HepG2 (cell line): ENCODE measurements around the gene SCYGR6. TPM values are rescaled to one million over a fixed set of nuclear protein-coding genes. Genes with fewer than 3 reads are reported as not detected.

ENCODE experiments used
- ARNTL ChIP-seq: sonication (generic); formaldehyde crosslinking; IDR thresholded peaks from 2 replicates; pipeline ENCODE4 v1.4.0; 2020; ENCODE audit warnings: mild to moderate bottlenecking, missing genetic modification reagents
- CHD4 ChIP-seq: fragments of 200-600 bp; sonication (generic); IDR thresholded peaks from 2 replicates; pipeline ENCODE4 v1.7.0; 2017; ENCODE audit warnings: mild to moderate bottlenecking, low read length, borderline replicate concordance
- EED ChIP-seq: sonication (generic); formaldehyde crosslinking; IDR thresholded peaks from 2 replicates; pipeline ENCODE4 v1.5.0; 2020; ENCODE audit warnings: mild to moderate bottlenecking, missing genetic modification reagents
- GFI1 ChIP-seq: sonication (generic); formaldehyde crosslinking; IDR thresholded peaks from 2 replicates; pipeline ENCODE4 v1.5.0; 2020; ENCODE audit warnings: missing genetic modification reagents, mild to moderate bottlenecking, borderline replicate concordance
- HOXA3 ChIP-seq: sonication (generic); formaldehyde crosslinking; IDR thresholded peaks from 2 replicates; pipeline ENCODE4 v1.5.0; 2020; ENCODE audit warnings: missing genetic modification reagents
- ISL2 ChIP-seq: sonication (generic); formaldehyde crosslinking; IDR thresholded peaks from 2 replicates; pipeline ENCODE4 v1.5.0; 2020; ENCODE audit warnings: missing genetic modification reagents
- KAT2B ChIP-seq: fragments of 150-350 bp; IDR thresholded peaks from 2 replicates; pipeline ENCODE4 v1.6.1; 2014; ENCODE audit warnings: low read depth, low read length, borderline replicate concordance
- LCORL ChIP-seq, 2 experiments: fragments of 450-650 bp in 1 of 2; sonication (generic) in 1 of 2; formaldehyde crosslinking in 1 of 2; IDR thresholded peaks; 2 replicates each; pipeline versions ENCODE4 v1.5.0 to v1.6.1; 2017 to 2020; ENCODE audit warnings: antibody characterized with exemption in 1 of 2, missing genetic modification reagents in 1 of 2
- MED1 ChIP-seq: sonication (generic); formaldehyde crosslinking; IDR thresholded peaks from 2 replicates; pipeline ENCODE4 v1.4.0; 2020; ENCODE audit warnings: missing genetic modification reagents
- NCOA1 ChIP-seq: sonication (generic); formaldehyde crosslinking; IDR thresholded peaks from 2 replicates; pipeline ENCODE4 v1.9.0; 2021; ENCODE audit warnings: missing genetic modification reagents
- RORA ChIP-seq: sonication (generic); formaldehyde crosslinking; IDR thresholded peaks from 2 replicates; pipeline ENCODE4 v1.5.0; 2020; ENCODE audit warnings: mild to moderate bottlenecking, missing genetic modification reagents, moderate library complexity
- SAP130 ChIP-seq: IDR thresholded peaks from 2 replicates; pipeline ENCODE4 v1.6.1; 2016; ENCODE audit warnings: low read depth
- ZNF556 ChIP-seq: sonication (generic); formaldehyde crosslinking; IDR thresholded peaks from 2 replicates; pipeline ENCODE4 v1.4.0; 2020; ENCODE audit warnings: mild to moderate bottlenecking, missing genetic modification reagents, borderline replicate concordance
- ZNF772 ChIP-seq: sonication (generic); formaldehyde crosslinking; IDR thresholded peaks from 2 replicates; pipeline ENCODE4 v1.5.0; 2020; ENCODE audit warnings: mild to moderate bottlenecking, missing genetic modification reagents
- polyA plus RNA-seq, 8 experiments: library from polyadenylated mRNA; depleted of rRNA in 3 of 8; stranded (reverse) in 7 of 8; unstranded in 1 of 8; fragments of >200 nt; fragmentation: Illumina TruSeq in 4 of 8; extraction: Trizol in 4 of 8; gene quantifications; 2 replicates each; pipeline versions ENCODE4 v1.2.1 to v1.2.3, GENCODE V29; 2011 to 2016; ENCODE audit warnings: low read depth in 4 of 8, missing spikeins in 1 of 8, mixed read lengths in 1 of 8; ENCODE audit not compliant: insufficient read depth in 1 of 8
- total RNA-seq, 5 experiments: library from RNA; depleted of rRNA; stranded (reverse); fragments of >200 nt; fragmentation: Illumina TruSeq; extraction: Trizol; gene quantifications; 2 replicates each; pipeline ENCODE4 v1.2.3, GENCODE V29; 2016; ENCODE audit warnings: low read depth in 1 of 5
- TF ChIP-seq, protein P1 (sequence below): sonication (generic); formaldehyde crosslinking; IDR thresholded peaks from 2 replicates; pipeline ENCODE4 v1.4.0; 2020; ENCODE audit warnings: missing genetic modification reagents; ENCODE audit errors: not compliant biosample characterization
- TF ChIP-seq, protein P2 (sequence below): sonication (generic); formaldehyde crosslinking; IDR thresholded peaks from 2 replicates; pipeline ENCODE4 v1.9.0; 2022; ENCODE audit warnings: low read depth, missing genetic modification reagents
- TF ChIP-seq, protein P3 (sequence below): sonication (generic); formaldehyde crosslinking; IDR thresholded peaks from 2 replicates; pipeline ENCODE4 v1.9.0; 2021; ENCODE audit warnings: missing genetic modification reagents, mild to moderate bottlenecking, borderline replicate concordance
- TF ChIP-seq, protein P4 (sequence below): sonication (generic); formaldehyde crosslinking; IDR thresholded peaks from 2 replicates; pipeline ENCODE4 v1.4.0; 2020; ENCODE audit warnings: mild to moderate bottlenecking, missing genetic modification reagents, borderline replicate concordance
- TF ChIP-seq, protein P5 (sequence below): sonication (generic); formaldehyde crosslinking; IDR thresholded peaks from 2 replicates; pipeline ENCODE4 v1.4.0; 2020; ENCODE audit warnings: low read depth, missing genetic modification reagents

The SCYGR6 gene
- total and polyA plus RNA-seq, 2 of the 13 experiments (the other 11 are each of a cell fraction or from before 2014, with no cell fraction given): not detected

DNA sequence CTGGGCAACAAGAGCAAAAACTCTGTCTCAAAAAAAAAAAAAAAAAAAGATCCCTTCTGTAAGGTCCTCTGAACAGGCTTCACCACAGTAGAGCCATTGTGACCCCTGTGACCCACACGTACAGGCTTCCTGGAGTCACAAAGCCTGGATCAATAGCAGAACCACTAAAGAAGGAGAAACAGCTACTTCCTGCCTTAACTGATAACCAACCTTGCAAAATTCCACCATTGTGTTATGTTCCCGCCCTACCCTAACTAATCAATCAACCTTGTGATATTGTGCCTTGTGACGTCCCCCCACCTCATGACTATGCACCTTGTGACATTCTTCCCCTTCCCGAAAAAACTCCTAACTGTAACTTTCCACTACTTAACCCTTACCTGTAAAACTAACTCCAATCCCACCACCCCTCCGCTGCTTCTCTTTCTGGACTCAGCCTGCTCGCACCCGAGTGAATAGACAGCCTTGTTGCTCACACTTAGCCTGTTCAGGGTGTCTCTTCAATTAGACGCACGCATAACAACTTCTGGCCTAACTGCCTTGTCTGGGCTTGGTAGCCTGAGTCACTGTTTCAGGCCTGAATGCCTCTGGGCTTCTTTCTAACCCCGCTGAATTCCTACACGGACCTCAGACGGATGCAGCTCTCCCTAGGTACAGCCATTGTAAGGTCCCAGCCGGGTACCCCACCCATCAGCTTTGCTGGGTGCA lies 35.0 kb upstream of the SCYGR6 start (continued):
- TF ChIP-seq, protein P1, sequence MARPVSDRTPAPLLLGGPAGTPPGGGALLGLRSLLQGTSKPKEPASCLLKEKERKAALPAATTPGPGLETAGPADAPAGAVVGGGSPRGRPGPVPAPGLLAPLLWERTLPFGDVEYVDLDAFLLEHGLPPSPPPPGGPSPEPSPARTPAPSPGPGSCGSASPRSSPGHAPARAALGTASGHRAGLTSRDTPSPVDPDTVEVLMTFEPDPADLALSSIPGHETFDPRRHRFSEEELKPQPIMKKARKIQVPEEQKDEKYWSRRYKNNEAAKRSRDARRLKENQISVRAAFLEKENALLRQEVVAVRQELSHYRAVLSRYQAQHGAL (CRISPR knock-in tag): no peak
- TF ChIP-seq LCORL (IDR thresholded peaks at IDR 0.05): no peak
- no peak for TF ChIP-seq LCORL (CRISPR knock-in tag; IDR thresholded peaks at IDR 0.05)
- TF ChIP-seq, protein P2, sequence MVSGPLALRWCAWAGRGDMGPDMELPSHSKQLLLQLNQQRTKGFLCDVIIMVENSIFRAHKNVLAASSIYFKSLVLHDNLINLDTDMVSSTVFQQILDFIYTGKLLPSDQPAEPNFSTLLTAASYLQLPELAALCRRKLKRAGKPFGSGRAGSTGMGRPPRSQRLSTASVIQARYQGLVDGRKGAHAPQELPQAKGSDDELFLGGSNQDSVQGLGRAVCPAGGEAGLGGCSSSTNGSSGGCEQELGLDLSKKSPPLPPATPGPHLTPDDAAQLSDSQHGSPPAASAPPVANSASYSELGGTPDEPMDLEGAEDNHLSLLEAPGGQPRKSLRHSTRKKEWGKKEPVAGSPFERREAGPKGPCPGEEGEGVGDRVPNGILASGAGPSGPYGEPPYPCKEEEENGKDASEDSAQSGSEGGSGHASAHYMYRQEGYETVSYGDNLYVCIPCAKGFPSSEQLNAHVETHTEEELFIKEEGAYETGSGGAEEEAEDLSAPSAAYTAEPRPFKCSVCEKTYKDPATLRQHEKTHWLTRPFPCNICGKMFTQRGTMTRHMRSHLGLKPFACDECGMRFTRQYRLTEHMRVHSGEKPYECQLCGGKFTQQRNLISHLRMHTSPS (CRISPR knock-in tag): no peak
- TF ChIP-seq MED1 (CRISPR knock-in tag): 0 out of 2 replicates have a peak, but pooled peaks have one; percentile 67
- peak; percentile 83 for TF ChIP-seq HOXA3 (CRISPR knock-in tag)
- TF ChIP-seq SAP130 (CRISPR knock-in tag): 0 out of 2 replicates have a peak, but pooled peaks have one; percentile 16
- TF ChIP-seq, protein P3, sequence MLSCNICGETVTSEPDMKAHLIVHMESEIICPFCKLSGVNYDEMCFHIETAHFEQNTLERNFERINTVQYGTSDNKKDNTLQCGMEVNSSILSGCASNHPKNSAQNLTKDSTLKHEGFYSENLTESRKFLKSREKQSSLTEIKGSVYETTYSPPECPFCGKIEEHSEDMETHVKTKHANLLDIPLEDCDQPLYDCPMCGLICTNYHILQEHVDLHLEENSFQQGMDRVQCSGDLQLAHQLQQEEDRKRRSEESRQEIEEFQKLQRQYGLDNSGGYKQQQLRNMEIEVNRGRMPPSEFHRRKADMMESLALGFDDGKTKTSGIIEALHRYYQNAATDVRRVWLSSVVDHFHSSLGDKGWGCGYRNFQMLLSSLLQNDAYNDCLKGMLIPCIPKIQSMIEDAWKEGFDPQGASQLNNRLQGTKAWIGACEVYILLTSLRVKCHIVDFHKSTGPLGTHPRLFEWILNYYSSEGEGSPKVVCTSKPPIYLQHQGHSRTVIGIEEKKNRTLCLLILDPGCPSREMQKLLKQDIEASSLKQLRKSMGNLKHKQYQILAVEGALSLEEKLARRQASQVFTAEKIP (CRISPR knock-in tag): no peak
- 0 out of 2 replicates have a peak, but pooled peaks have one; percentile 54 for TF ChIP-seq GFI1 (CRISPR knock-in tag)
- peak; percentile 47; the same call in 1 of the 2 replicates for TF ChIP-seq ISL2 (CRISPR knock-in tag)
- peak; percentile 74; the same call in 1 of the 2 replicates for TF ChIP-seq ZNF772
- TF ChIP-seq, protein P4, sequence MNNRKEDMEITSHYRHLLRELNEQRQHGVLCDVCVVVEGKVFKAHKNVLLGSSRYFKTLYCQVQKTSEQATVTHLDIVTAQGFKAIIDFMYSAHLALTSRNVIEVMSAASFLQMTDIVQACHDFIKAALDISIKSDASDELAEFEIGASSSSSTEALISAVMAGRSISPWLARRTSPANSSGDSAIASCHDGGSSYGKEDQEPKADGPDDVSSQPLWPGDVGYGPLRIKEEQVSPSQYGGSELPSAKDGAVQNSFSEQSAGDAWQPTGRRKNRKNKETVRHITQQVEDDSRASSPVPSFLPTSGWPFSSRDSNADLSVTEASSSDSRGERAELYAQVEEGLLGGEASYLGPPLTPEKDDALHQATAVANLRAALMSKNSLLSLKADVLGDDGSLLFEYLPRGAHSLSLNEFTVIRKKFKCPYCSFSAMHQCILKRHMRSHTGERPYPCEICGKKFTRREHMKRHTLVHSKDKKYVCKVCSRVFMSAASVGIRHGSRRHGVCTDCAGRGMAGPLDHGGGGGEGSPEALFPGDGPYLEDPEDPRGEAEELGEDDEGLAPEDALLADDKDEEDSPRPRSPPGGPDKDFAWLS (CRISPR knock-in tag): no peak
- no peak for TF ChIP-seq CHD4
- peak; percentile 51; the same call in 1 of the 2 replicates for TF ChIP-seq ZNF556 (CRISPR knock-in tag)
- TF ChIP-seq KAT2B: no peak
- TF ChIP-seq, protein P5, sequence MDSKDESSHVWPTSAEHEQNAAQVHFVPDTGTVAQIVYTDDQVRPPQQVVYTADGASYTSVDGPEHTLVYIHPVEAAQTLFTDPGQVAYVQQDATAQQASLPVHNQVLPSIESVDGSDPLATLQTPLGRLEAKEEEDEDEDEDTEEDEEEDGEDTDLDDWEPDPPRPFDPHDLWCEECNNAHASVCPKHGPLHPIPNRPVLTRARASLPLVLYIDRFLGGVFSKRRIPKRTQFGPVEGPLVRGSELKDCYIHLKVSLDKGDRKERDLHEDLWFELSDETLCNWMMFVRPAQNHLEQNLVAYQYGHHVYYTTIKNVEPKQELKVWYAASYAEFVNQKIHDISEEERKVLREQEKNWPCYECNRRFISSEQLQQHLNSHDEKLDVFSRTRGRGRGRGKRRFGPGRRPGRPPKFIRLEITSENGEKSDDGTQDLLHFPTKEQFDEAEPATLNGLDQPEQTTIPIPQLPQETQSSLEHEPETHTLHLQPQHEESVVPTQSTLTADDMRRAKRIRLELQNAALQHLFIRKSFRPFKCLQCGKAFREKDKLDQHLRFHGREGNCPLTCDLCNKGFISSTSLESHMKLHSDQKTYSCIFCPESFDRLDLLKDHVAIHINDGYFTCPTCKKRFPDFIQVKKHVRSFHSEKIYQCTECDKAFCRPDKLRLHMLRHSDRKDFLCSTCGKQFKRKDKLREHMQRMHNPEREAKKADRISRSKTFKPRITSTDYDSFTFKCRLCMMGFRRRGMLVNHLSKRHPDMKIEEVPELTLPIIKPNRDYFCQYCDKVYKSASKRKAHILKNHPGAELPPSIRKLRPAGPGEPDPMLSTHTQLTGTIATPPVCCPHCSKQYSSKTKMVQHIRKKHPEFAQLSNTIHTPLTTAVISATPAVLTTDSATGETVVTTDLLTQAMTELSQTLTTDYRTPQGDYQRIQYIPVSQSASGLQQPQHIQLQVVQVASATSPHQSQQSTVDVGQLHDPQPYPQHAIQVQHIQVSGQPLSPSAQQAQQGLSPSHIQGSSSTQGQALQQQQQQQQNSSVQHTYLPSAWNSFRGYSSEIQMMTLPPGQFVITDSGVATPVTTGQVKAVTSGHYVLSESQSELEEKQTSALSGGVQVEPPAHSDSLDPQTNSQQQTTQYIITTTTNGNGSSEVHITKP: no peak
- TF ChIP-seq EED: no peak
- no peak for TF ChIP-seq RORA (CRISPR knock-in tag)
- no peak for TF ChIP-seq NCOA1 (CRISPR knock-in tag)
- 0 out of 2 replicates have a peak, but pooled peaks have one; percentile 26 for TF ChIP-seq ARNTL (CRISPR knock-in tag)
